CD4-positive, alpha-beta T cell treated with Interleukin-17A for 1 hour (primary cell): Measurements from ENCODE around the gene TAS1R3.

Experiments
- DNase-seq: peaks from one replicate; pipeline ENCODE4 v3.0.0-alpha.2; 2020

Gene TAS1R3

DNA sequence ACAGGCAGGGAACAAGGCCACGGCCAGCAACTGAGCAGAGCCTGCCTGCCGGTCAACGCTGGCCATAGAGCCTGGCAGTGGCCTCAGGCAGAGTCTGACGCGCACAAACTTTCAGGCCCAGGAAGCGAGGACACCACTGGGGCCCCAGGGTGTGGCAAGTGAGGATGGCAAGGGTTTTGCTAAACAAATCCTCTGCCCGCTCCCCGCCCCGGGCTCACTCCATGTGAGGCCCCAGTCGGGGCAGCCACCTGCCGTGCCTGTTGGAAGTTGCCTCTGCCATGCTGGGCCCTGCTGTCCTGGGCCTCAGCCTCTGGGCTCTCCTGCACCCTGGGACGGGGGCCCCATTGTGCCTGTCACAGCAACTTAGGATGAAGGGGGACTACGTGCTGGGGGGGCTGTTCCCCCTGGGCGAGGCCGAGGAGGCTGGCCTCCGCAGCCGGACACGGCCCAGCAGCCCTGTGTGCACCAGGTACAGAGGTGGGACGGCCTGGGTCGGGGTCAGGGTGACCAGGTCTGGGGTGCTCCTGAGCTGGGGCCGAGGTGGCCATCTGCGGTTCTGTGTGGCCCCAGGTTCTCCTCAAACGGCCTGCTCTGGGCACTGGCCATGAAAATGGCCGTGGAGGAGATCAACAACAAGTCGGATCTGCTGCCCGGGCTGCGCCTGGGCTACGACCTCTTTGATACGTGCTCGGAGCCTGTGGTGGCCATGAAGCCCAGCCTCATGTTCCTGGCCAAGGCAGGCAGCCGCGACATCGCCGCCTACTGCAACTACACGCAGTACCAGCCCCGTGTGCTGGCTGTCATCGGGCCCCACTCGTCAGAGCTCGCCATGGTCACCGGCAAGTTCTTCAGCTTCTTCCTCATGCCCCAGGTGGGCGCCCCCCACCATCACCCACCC lies at the start of gene TAS1R3:
Gene TAS1R3, plus strand, starts transcription at position 213 of the 898 bp plus-strand sequence. Its CDS starts 66 bp downstream, at position 279.
- DNase-seq = no peak

- DNase-seq = no peak
Measured at GRCh38 chr1:1281533-1282321, 49.4 kb upstream of the TAS1R3 start.

DNA sequence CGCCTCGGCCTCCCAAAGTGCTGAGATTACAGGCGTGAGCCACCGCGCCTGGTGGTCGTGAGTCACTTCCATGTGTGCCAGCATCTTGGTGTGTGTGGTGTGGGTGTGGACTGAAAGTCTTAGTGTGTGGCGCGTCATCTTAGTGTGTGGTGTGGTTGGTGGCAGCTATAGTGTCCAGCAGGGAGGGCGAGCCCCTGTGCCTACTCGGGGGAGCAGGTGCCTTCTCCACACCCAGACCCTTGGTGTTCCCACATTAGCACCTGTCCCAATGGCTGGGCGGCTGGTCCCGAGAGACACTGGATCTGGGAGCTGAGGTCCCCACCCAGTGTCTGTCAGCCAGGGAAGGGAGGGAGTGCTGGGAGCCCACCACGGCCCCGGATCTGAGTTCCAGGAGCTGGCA lies 48.1 kb upstream of the TAS1R3 start:
- no peak for DNase-seq

- no peak for DNase-seq
Measured at GRCh38 chr1:1283821-1284220, 47.3 kb upstream of the TAS1R3 start.

DNA sequence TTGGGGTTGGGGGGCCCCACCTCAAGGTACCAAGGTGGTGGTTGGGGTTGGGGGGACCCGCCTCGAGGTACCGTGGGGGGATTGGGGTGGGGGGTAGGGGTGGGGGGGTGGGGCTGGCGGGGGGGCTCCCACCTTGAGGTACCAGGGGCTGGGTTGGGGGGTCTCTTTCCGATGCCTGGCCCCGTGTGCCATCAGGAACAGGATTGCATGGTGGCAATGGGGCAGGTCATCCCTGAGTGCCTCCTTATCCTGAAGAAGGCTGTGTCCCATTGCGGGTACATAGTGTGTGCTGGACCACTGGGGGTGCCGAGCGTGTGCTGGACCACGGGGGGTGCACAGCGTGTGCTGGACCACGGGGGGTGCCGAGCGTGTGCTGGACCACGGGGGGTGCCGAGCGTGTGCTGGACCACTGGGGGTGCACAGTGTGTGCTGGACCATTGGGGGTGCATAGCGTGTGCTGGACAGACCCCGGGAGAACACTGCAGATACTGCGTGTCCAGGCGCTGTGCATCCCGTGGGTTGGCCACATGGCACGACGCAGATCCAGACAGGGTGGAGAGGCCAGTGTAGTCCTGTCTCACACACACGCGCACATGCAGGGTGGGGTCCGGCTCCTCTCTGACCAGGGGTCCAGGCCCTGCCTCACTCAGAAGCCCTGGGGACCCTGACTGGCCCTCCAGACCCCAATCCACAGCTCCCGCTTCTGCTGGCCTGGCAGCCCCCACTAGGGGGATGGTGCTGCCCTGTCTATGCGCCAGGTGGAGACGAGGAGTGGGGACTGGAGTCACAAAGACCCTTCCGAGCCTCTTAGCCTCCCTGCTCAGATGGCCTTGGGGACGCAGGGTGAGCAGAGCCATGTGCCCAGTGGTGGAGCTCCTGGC lies 46.6 kb upstream of the TAS1R3 start:
- DNase-seq = no peak

GRCh38 chr1:1285102-1285571 lies 45.9 kb upstream of the TAS1R3 start:
- DNase-seq = no peak

DNA sequence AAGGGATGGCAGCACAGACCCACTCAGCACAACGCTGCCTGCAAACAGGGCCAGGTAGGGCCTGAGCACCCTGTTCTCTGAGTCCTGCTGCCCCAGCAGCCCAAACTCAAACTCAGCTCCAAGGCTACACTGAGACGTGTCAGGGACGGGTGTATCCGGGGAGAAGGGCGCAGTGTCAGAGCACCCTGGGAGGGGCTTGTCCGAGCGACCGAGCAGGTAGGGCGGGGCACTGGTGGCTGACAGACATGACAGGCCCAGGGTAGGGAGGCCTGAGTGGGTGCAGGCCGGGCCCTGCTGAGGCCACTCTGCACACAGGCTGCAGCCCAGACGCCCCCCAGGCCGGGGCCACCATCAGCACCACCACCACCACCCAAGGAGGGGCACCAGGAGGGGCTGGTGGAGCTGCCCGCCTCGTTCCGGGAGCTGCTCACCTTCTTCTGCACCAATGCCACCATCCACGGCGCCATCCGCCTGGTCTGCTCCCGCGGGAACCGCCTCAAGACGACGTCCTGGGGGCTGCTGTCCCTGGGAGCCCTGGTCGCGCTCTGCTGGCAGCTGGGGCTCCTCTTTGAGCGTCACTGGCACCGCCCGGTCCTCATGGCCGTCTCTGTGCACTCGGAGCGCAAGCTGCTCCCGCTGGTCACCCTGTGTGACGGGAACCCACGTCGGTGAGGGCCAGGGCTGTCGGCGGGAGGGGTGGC lies 45.3 kb upstream of the TAS1R3 start:
- DNase-seq = no peak

DNA sequence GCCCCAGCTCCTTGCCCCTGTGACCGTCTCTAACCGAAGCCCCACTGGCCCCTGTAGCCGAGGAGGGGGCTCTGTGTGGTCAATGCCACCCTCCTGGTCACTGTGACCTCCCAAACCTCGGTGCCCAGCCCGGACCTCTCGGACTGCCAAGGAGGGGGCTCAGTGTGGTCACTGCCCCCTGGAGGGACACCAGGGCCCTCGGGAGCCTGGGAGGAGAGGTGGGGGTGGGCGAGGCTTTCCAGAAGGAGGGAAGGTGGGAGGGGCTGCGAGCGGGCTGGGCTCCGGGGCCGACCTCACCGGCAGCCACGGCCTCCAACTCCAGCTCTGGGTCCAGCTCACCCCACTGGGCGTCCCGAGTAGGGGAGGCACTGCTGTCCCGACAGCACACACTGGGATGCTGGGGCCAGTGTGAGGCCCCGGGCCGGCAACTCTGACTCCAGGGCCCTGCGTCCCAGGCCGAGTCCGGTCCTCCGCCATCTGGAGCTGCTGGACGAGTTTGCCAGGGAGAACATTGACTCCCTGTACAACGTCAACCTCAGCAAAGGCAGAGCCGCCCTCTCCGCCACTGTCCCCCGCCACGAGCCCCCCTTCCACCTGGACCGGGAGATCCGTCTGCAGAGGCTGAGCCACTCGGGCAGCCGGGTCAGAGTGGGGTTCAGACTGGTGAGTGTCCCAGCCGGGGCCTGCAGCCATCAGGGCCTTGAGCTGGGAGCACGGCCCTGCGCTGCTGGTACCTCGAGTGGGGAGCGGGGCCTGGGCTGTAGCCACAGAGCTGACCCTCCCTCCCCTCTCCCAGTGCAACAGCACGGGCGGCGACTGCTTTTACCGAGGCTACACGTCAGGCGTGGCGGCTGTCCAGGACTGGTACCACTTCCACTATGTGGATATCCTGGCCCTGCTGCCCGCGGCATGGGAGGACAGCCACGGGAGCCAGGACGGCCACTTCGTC lies 44.5 kb upstream of the TAS1R3 start:
- no peak for DNase-seq

DNA sequence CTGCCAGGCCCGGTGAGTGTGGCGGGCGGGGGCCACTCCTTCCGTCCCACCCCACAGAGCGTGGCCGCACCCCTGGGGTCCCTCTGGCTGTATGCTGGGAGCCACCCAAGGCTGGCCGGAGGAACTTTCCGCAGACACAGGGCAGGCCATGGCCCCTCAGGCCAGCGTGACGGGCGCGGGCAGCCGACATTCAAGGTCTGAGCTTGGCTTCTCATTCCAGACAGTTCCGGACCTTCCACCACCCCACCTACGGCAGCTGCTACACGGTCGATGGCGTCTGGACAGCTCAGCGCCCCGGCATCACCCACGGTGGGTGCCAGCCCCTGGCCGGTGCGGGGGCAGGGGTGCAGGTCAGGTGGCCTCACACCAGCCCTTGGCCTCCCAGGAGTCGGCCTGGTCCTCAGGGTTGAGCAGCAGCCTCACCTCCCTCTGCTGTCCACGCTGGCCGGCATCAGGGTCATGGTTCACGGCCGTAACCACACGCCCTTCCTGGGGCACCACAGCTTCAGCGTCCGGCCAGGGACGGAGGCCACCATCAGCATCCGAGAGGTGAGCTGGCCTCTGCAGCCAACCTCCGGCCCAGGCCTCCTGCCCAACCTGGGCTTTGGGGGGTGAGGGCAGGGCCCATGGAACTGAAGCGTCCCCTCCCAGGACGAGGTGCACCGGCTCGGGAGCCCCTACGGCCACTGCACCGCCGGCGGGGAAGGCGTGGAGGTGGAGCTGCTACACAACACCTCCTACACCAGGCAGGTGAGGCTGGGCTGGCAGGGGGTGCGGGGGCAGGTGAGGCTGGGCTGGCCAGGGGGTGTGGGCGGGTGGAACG lies 43.6 kb upstream of the TAS1R3 start:
- DNase-seq = no peak

DNA sequence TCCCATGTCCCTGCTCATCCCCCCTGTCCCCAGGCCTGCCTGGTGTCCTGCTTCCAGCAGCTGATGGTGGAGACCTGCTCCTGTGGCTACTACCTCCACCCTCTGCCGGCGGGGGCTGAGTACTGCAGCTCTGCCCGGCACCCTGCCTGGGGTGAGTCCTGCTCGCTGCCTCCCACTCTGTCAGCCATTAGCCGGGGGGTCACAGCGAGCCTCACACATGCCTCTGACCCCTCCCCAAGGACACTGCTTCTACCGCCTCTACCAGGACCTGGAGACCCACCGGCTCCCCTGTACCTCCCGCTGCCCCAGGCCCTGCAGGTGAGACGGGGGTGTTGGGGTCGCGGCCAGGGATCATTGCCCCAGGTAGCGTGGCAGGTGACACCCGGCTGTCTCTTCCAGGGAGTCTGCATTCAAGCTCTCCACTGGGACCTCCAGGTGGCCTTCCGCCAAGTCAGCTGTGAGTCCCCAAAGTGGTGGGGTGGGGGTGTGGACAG lies 40.8 kb upstream of the TAS1R3 start:
- peak; percentile 77 for DNase-seq

- no peak for DNase-seq
Measured at GRCh38 chr1:1291023-1291528, 40.0 kb upstream of the TAS1R3 start.

DNA sequence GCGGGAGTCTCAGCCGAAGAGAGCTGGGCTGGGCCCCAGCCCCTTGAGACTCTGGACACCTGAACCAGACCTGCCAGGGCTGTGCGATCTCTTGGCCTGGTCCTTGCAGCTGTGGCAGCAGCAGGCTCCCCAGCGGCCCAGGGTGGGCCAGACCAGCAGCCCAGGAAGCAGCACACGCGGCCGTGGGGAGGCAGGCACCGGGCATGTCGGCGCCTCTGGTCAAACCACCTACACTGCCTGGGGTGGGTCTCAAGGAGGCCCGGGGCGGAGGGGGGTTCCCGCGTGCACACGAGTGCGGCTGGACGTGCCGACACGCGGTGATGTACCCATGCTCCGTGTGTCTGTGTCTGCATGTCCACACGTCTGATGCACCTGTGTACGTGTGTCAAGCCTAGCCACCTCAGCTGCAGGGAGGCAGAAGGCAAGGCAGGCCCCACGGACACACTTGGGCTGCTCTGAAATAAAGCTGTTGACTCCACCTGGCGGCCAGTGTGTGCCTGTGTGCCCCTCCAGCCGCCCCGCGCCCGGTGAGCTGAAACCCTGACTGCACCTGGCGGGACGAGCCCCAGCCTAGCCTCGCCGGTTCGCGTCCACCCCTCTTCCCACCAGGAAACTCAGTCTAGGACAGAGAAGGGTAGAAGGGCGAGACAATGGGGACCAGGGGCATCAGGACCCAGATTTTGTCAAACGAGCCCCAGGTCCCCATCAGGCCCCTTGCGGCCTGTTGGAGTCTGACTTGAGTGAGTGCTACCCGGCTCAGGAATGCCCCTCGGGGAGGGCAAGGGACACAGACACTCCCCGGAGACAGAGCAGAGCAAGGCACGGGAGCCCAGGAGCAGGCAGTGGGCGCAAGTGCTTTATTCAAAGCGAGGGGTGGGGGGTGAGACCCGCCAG lies 39.3 kb upstream of the TAS1R3 start:
- DNase-seq = peak; percentile 76

- no peak for DNase-seq
Measured at GRCh38 chr1:1292442-1292779, 38.7 kb upstream of the TAS1R3 start.

DNA sequence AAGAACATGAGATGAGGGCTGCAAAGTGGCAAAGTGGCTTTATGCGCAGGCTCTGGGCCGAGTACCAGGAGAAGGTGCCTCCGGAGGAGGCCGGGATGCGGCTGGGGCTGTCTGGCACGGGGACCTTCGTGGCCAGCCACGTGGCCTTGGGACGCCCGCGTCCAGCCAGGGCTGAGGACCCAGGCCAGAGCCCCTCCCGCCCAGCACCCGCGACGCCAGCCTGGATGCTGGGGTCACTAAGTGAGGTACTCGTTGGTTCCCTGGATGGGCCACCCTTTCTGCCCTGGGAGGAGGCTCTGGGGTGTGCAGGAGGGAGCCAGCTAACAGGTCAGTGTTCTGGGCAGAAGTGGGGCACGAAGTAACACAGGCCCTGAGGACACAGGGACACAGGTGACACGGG lies 38.2 kb upstream of the TAS1R3 start:
- no peak for DNase-seq

- DNase-seq = no peak
Measured at GRCh38 chr1:1293263-1294249, 37.5 kb upstream of the TAS1R3 start.

- DNase-seq = no peak
Measured at GRCh38 chr1:1294250-1294890, 36.7 kb upstream of the TAS1R3 start.
